ENCODE results near the gene HGFAC.

DNA sequence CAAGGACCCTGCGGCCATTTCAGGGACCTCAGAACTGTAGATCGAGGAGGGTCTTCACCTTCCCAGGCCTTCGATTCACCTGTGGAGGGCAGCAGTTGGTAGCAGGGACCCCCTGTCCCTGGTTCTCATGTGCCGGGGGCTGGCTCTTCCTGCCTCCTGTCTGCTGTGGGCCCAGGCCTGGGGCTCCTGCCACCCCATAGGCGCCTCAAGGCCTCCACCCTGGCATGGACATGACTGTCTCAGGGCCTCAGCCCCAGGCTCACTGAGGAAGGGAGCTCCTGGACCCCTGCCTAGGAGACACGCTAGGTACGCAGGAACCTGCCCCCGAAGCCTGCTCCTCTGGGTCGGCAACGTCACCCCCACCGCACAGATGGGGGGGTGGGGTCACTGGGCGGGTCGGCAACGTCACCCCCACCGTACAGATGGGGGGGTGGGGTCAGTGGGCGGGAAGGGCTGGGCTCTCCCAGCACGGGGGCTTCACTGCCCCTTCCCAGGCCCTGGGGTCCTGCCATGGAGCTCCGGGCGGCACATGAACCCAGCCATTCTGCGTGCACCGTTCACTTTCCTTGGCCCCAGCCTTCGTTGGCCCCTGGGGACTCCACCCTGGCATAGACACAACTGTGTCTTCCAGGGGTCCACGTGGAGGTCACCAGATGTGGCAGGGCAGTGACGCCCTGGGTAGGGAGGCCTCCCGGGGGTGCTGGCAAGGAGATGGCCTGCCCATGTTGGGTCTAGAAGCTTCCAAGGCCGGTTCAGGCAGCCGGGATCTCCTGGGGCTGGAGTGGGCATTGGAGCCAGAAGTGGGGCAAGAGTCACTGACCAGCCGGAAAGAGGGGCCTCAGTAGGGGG is 3.5 kb upstream of the HGFAC start:
- TF ChIP-seq, protein P1, sequence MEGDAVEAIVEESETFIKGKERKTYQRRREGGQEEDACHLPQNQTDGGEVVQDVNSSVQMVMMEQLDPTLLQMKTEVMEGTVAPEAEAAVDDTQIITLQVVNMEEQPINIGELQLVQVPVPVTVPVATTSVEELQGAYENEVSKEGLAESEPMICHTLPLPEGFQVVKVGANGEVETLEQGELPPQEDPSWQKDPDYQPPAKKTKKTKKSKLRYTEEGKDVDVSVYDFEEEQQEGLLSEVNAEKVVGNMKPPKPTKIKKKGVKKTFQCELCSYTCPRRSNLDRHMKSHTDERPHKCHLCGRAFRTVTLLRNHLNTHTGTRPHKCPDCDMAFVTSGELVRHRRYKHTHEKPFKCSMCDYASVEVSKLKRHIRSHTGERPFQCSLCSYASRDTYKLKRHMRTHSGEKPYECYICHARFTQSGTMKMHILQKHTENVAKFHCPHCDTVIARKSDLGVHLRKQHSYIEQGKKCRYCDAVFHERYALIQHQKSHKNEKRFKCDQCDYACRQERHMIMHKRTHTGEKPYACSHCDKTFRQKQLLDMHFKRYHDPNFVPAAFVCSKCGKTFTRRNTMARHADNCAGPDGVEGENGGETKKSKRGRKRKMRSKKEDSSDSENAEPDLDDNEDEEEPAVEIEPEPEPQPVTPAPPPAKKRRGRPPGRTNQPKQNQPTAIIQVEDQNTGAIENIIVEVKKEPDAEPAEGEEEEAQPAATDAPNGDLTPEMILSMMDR (IDR thresholded peaks at IDR 0.05): no peak
- TF ChIP-seq POLR2A (IDR thresholded peaks at IDR 0.05): no peak

All from ovary (tissue), 3 donors.